Heart right ventricle (tissue), 16 donors: ENCODE data around the gene KRT80. TPM values are rescaled to one million over a fixed set of nuclear protein-coding genes. Genes with fewer than 3 reads are reported as not detected.

Source experiments
- ATAC-seq, 8 donors: fragments of 200-7000 bp; cut with Tn5 transposase; one replicate each; pipeline ENCODE4 v1.9.1; 2020; ENCODE audit warnings: mild to moderate bottlenecking in 8 of 8, moderate library complexity in 8 of 8, moderate number of reproducible peaks in 1 of 8
- DNase-seq, 2 donors: peaks; one replicate each; pipeline ENCODE4 v3.0.0-alpha.2; 2020
- H3K27ac ChIP-seq, 10 donors: fragments of 200-600 bp; sonication (generic) in 2 of 10; one replicate each; pipeline versions ENCODE4 v1.5.0 to v1.8.0; 2020 to 2022; ENCODE audit warnings: mild to moderate bottlenecking in 3 of 10
- H3K27me3 ChIP-seq, 7 donors: fragments of 200-600 bp; one replicate each; pipeline ENCODE4 v1.8.0; 2021 to 2022; ENCODE audit warnings: mild to moderate bottlenecking in 2 of 7
- H3K36me3 ChIP-seq, 9 donors: fragments of 200-600 bp; sonication (generic) in 1 of 9; one replicate each; pipeline versions ENCODE4 v1.5.0 to v1.8.0; 2020 to 2022; ENCODE audit warnings: mild to moderate bottlenecking in 2 of 9
- H3K4me1 ChIP-seq, 9 donors: fragments of 200-600 bp; sonication (generic) in 1 of 9; one replicate each; pipeline versions ENCODE4 v1.5.0 to v1.8.0; 2020 to 2022; ENCODE audit warnings: mild to moderate bottlenecking in 4 of 9
- H3K4me3 ChIP-seq, 10 donors: fragments of 200-600 bp; sonication (generic) in 2 of 10; one replicate each; pipeline versions ENCODE4 v1.5.0 to v1.8.0; 2020 to 2022; ENCODE audit warnings: mild to moderate bottlenecking in 7 of 10, moderate library complexity in 2 of 10
- H3K9me3 ChIP-seq, 11 donors: fragments of 200-600 bp in 10 of 11; sonication (generic) in 2 of 11; one replicate each; pipeline versions ENCODE4 v1.5.0 to v1.8.0; 2013 to 2022; ENCODE audit warnings: mild to moderate bottlenecking in 2 of 11, control low read depth in 1 of 11, moderate library complexity in 1 of 11
- WGBS, 2 donors: extraction: QIAGEN DNeasy Blood & Tissue Kit; methylation state at CpG; one replicate each; pipeline ENCODE4 v1.1.7; 2013; ENCODE audit warnings: inconsistent platforms in 1 of 2; 5-methylcytosine and 5-hydroxymethylcytosine counted together
- intact Hi-C, 10 donors: fragments of 100-400 bp; cut with DNase I; formaldehyde crosslinking; loops; one replicate each; pipeline versions ENCODE4 v1.11.1 to v1.14.2; 2022
- polyA plus RNA-seq, 2 donors: library from polyadenylated mRNA; stranded (reverse); fragments of 200-250 nt; gene quantifications; one replicate each; pipeline ENCODE4 v1.2.3, GENCODE V29; 2013
- total RNA-seq, 10 donors: library from RNA; stranded (reverse); fragmentation: NEBNext Ultra II Directional in 3 of 10; extraction: Animal tissue kit (Norgen Biotek cat#: 25700) in 3 of 10; gene quantifications; one replicate each; pipeline versions ENCODE4 v1.2.1 to v1.2.4, GENCODE V29; 2021 to 2023
- TF ChIP-seq, protein P1 (sequence below), 9 donors: fragments of 200-600 bp; sonication (generic) in 2 of 9; IDR thresholded peaks; one replicate each; pipeline versions ENCODE4 v1.5.0 to v1.8.0; 2021 to 2022; ENCODE audit warnings: antibody characterized with exemption in 9 of 9, mild to moderate bottlenecking in 5 of 9, moderate library complexity in 1 of 9
- donor health status: Arrhythmogenic right ventricular cardiomyopathy.
- donor health status: ischemic (EF 13 %, LVEDD 7.1; RV severe dilation, severe dysfunction).
- donor health status: healthy with polysubstance abuse.
- donor health status: DM: no; HTN: yes; CAD: no.
- donor health status: DM: no; HTN: no; CAD: no.
- donor health status: ischemic (EF 25% LVEDD 6.9; RV normal size, moderate dysfunction).
- donor health status: ischemic (EF 25% LVEDD 5.7; RV mildly dilated, moderate dysfunction).
- donor health status: healthy.
- donor health status: DM: yes; HTN: yes; CAD: no.
- donor health status: Ischemic cardiomyopathy.
- donor health status: ischemic (EF 35%, LVEDD 5.7; RV mildly dilated, moderate dysfunction).
- donor health status: nonischemic (EF 11% LVEDD 7.7; RV severe dilation, severe dysfunction).
- donor health status: DM: yes; HTN: yes; CAD: no.
- donor health status: PGD.
- donor health status: ischemic (EF 29% LVEDD 5.4; RV normal size, mild dysfunction).
- donor health status: nonischemic (EF 23%, LVEDD 6.1; RV moderate dilation, normal function).

Gene KRT80
- total and polyA plus RNA-seq, 12 donors: 0.07 to 0.79 (median 0.16) TPM; not detected in 1

- 82 to 88% methylated on average over 8 of the region's 8 CpGs for WGBS, 2 donors
- Histone ChIP-seq H3K27ac (peak overlapping the region in 1 of 10 donors; percentile 10), H3K36me3 (no peaks in the 10 kb centered on the region), H3K4me3 (no peak overlapping the region), H3K27me3 (no peaks in the 10 kb centered on the region), H3K4me1 (peaks cover 5 to 68% (median 39%) of the 10 kb centered on the region in 9 donors), H3K9me3 (no peaks in the 10 kb centered on the region)
- ATAC-seq (no peak), DNase-seq (no peak)
- intact Hi-C loops: no loop called here
- TF ChIP-seq, protein P1, sequence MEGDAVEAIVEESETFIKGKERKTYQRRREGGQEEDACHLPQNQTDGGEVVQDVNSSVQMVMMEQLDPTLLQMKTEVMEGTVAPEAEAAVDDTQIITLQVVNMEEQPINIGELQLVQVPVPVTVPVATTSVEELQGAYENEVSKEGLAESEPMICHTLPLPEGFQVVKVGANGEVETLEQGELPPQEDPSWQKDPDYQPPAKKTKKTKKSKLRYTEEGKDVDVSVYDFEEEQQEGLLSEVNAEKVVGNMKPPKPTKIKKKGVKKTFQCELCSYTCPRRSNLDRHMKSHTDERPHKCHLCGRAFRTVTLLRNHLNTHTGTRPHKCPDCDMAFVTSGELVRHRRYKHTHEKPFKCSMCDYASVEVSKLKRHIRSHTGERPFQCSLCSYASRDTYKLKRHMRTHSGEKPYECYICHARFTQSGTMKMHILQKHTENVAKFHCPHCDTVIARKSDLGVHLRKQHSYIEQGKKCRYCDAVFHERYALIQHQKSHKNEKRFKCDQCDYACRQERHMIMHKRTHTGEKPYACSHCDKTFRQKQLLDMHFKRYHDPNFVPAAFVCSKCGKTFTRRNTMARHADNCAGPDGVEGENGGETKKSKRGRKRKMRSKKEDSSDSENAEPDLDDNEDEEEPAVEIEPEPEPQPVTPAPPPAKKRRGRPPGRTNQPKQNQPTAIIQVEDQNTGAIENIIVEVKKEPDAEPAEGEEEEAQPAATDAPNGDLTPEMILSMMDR (IDR thresholded peaks at IDR 0.05): no peak
These were observed 7.8 kb downstream of the KRT80 start for GRCh38 chr12:52183971-52184370.

DNA sequence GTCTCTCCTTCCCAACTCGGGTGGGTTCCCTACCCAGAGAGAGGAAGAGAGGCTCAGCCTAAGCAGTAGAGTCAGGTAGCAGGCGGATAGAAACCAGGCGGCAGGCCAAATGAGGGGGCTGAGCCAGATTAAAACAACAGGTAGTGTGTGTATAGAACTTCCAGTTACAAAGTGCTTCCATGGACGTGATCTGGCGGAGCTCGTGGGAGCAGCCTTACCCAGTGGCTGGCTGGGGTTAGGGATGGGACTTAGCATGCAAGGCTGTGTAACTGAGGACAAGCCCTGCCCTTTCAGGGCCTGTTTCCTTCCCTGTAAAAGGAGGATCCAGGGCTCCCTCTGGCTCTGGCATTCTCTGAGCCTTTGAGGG is 8.3 kb downstream of the KRT80 start:
- intact Hi-C loops: no loop called here
- H3K4me1 ChIP-seq: peaks cover 5 to 67% (median 39%) of the 10 kb centered on the region in 9 donors
- DNase-seq: no peak
- TF ChIP-seq, protein P1 (IDR thresholded peaks at IDR 0.05): no peak
- no peaks in the 10 kb centered on the region for H3K36me3 ChIP-seq
- peak in 1 of 8 donors; percentile 3 for ATAC-seq
- WGBS, 2 donors: 67 to 69% methylated on average over 6 of the region's 6 CpGs
- peak overlapping the region in 2 of 10 donors; percentile 10 to 15 for H3K27ac ChIP-seq
- H3K4me3 ChIP-seq: no peak overlapping the region
- no peaks in the 10 kb centered on the region for H3K9me3 ChIP-seq
- no peaks in the 10 kb centered on the region for H3K27me3 ChIP-seq

GRCh38 chr12:52182898-52183543 is 8.8 kb downstream of the KRT80 start:
- Histone ChIP-seq H3K4me1 (peaks cover 5 to 66% (median 39%) of the 10 kb centered on the region in 9 donors), H3K4me3 (no peak overlapping the region), H3K27ac (peak overlapping the region in 2 of 10 donors; percentile 10 to 15), H3K36me3 (no peaks in the 10 kb centered on the region), H3K9me3 (no peaks in the 10 kb centered on the region), H3K27me3 (no peaks in the 10 kb centered on the region)
- TF ChIP-seq, protein P1 (IDR thresholded peaks at IDR 0.05): no peak
- DNase-seq (no peak), ATAC-seq (peak in 3 of 8 donors; percentile 23 to 56 (median 45))
- 72 to 75% methylated on average over 9 of the region's 9 CpGs for WGBS, 2 donors
- intact Hi-C loops: no loop called here

- ATAC-seq: no peak
- no peaks in the 10 kb centered on the region for H3K27me3 ChIP-seq
- peaks cover 5 to 64% (median 39%) of the 10 kb centered on the region in 9 donors for H3K4me1 ChIP-seq
- TF ChIP-seq, protein P1 (IDR thresholded peaks at IDR 0.05): no peak
- no peak for DNase-seq
- H3K36me3 ChIP-seq: no peaks in the 10 kb centered on the region
- no peak overlapping the region for H3K27ac ChIP-seq
- no peak overlapping the region for H3K4me3 ChIP-seq
- intact Hi-C loops: no loop called here
- H3K9me3 ChIP-seq: no peaks in the 10 kb centered on the region
- 58 to 73% methylated on average over 5 of the region's 5 CpGs for WGBS, 2 donors
These were observed 9.4 kb downstream of the KRT80 start for GRCh38 chr12:52182384-52182783.
